AG09319 (cell line): ENCODE data around the gene KICS2.
"Not testable (repeated sequence)": the region's sequence is repeated elsewhere in the genome, so short reads cannot be mapped to it uniquely, and the experiment has no call there.

Experiments used
- DNase-seq: peaks from one replicate; pipeline ENCODE4 v3.0.0-alpha.2; 2010; ENCODE audit warnings: low read depth; ENCODE audit errors: extremely low read depth
- CTCF ChIP-seq: IDR thresholded peaks from 2 replicates; pipeline ENCODE4 v1.5.1; 2011; ENCODE audit warnings: low read depth, mild to moderate bottlenecking, inconsistent platforms, low read length, moderate library complexity

KICS2 gene

GRCh38 chr12:64219145-64219544 lies 3.0 kb downstream of the KICS2 start:
- no peak for TF ChIP-seq CTCF
- DNase-seq = no peak

GRCh38 chr12:64218597-64218996 lies 3.5 kb downstream of the KICS2 start:
- no peak for TF ChIP-seq CTCF
- DNase-seq = no peak

GRCh38 chr12:64217643-64218042 lies 4.5 kb downstream of the KICS2 start:
- DNase-seq = not testable (repeated sequence)

- TF ChIP-seq CTCF = no peak
- no peak for DNase-seq
Measured at GRCh38 chr12:64216239-64216638, 5.9 kb downstream of the KICS2 start.

- no peak for TF ChIP-seq CTCF
- no peak for DNase-seq
Measured at GRCh38 chr12:64212119-64212746, 9.9 kb downstream of the KICS2 start.

GRCh38 chr12:64207453-64207852 lies 14.6 kb downstream of the KICS2 start:
- no peak for DNase-seq
- TF ChIP-seq CTCF = no peak

GRCh38 chr12:64205542-64205941 lies 16.6 kb downstream of the KICS2 start:
- no peak for DNase-seq
- no peak for TF ChIP-seq CTCF

GRCh38 chr12:64203775-64204174 lies 18.3 kb downstream of the KICS2 start:
- no peak for DNase-seq
- no peak for TF ChIP-seq CTCF
